Omental fat pad (tissue), 4 donors: ENCODE measurements around the gene SCYL2. TPM values are rescaled to one million over a fixed set of nuclear protein-coding genes. Genes with fewer than 3 reads are reported as not detected.

Experiments
- ATAC-seq: fragments of 150-250 bp; one replicate; pipeline ENCODE4 v1.9.1; 2016; ENCODE audit warnings: mild to moderate bottlenecking, moderate library complexity; ENCODE audit not compliant: low FRiP score
- DNase-seq: peaks from one replicate; pipeline ENCODE4 v3.0.0-alpha.2; 2019; ENCODE audit warnings: low spot score
- total RNA-seq, 4 donors: library from RNA; depleted of rRNA; stranded (reverse); fragments of >200 nt; gene quantifications; one replicate each; pipeline ENCODE4 v1.1.0, GENCODE V29; 2016
- TF ChIP-seq, protein P1 (sequence below), 3 donors: fragments of 450-650 bp; IDR thresholded peaks; one replicate each; pipeline ENCODE4 v1.5.1; 2016 to 2017; ENCODE audit warnings: antibody characterized with exemption in 3 of 3, mild to moderate bottlenecking in 3 of 3, moderate library complexity in 2 of 3

Gene SCYL2
- total RNA-seq, 4 donors from 2014 or later, result 30.1 to 42.6 (median 38.2) TPM

DNA sequence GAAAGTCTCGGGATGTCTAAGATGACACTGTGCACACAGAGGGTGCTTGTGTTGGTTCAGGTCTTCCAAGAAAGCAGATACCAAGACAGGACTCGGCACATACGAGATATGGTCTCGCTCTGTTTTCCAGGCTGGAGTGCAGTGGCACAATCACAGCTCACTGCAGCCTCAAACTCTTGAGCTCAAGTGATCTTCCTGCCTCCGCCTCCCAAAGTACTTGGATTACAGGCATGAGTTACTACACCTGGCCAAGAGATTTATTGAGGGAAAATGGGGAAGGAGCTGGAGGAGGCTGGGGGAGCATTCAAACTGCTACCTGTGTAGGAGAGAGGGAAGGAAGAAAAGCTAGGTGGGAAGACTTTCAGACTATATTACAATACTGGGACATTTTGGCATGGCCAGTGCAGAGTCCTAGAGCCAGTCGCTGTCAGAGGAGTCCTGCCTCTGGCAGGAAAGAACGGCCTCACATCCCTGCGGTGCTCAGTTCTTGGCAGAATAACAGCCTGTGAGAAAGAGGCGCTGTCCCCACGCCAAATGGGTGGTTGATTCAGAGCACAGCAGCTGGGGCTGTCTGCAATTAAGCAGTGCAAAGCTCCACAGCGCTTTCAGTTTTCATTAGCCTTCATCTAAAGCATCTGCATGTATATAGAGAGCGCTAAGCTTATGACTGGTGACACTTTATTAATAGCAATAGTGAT is 108.2 kb downstream of the SCYL2 start:
- DNase-seq (no peak), ATAC-seq (no peak)

DNA sequence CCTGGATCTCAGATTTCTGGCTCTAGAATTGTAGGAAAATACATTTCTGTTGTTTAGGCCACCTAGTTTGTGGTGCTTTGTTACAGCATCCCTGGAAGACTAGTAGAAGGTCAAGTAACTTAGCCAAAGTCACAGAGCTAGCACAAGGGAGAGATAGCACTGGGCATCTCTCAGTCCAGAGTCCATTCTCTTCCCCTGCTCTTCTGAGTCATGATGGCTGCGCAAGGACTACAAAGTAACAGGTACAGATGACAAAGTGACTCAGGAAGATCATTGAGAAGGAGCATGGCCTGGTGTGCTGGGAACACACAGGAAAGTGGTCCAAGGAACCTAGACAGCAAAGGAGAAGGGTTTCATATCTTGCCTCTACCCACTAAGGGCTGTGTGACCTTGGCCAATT is 109.2 kb downstream of the SCYL2 start:
- DNase-seq, result no peak
- no peak for ATAC-seq

More for the DNA sequence above, 108.2 kb downstream of the SCYL2 start:
- TF ChIP-seq, protein P1, sequence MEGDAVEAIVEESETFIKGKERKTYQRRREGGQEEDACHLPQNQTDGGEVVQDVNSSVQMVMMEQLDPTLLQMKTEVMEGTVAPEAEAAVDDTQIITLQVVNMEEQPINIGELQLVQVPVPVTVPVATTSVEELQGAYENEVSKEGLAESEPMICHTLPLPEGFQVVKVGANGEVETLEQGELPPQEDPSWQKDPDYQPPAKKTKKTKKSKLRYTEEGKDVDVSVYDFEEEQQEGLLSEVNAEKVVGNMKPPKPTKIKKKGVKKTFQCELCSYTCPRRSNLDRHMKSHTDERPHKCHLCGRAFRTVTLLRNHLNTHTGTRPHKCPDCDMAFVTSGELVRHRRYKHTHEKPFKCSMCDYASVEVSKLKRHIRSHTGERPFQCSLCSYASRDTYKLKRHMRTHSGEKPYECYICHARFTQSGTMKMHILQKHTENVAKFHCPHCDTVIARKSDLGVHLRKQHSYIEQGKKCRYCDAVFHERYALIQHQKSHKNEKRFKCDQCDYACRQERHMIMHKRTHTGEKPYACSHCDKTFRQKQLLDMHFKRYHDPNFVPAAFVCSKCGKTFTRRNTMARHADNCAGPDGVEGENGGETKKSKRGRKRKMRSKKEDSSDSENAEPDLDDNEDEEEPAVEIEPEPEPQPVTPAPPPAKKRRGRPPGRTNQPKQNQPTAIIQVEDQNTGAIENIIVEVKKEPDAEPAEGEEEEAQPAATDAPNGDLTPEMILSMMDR (IDR thresholded peaks at IDR 0.05), result no peak

DNA sequence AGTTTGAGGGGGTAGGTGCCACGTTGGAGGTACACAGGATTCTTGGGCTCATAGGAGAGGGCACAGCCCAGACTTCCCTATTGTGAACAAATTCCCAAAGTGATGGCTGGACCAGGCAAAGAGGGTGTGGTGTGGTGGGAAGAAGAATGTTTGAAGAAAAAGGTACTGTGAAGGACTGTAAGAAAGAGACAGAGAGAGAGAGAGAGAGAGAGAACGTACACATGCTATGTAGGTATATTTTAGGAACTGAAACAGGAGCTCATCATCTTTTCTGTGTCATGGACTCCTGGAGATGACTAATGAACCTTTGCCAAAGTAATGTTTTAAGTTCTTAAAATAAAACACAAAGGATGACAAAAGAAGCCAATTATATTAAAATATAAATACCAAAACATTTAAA is 114.4 kb downstream of the SCYL2 start:
- TF ChIP-seq, protein P1 (IDR thresholded peaks at IDR 0.05), result no peak

More for the DNA sequence above, 109.2 kb downstream of the SCYL2 start:
- TF ChIP-seq, protein P1 (IDR thresholded peaks at IDR 0.05), result no peak

DNA sequence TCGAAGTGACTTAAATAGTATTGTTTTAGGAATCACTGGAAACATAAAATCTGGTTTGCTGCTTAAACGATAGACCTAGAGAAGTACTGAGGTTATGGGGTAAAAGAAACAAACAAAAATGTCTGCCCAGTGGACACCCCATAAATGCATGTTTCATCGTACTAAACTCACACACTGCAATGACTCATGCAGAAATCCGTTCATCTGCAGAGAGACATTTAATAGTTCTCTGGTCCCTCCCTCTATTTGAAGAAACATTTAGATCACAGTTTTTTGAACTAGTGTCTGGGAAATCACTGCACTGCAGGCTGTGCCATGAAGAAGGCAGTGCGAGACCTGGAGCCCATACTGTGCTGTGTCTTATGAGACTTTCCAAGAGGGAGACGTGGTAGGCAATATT is 115.4 kb downstream of the SCYL2 start:
- DNase-seq, result no peak
- TF ChIP-seq, protein P1 (IDR thresholded peaks at IDR 0.05), result no peak
- no peak for ATAC-seq

More for the DNA sequence above, 114.4 kb downstream of the SCYL2 start:
- DNase-seq, result no peak
- ATAC-seq, result no peak

DNA sequence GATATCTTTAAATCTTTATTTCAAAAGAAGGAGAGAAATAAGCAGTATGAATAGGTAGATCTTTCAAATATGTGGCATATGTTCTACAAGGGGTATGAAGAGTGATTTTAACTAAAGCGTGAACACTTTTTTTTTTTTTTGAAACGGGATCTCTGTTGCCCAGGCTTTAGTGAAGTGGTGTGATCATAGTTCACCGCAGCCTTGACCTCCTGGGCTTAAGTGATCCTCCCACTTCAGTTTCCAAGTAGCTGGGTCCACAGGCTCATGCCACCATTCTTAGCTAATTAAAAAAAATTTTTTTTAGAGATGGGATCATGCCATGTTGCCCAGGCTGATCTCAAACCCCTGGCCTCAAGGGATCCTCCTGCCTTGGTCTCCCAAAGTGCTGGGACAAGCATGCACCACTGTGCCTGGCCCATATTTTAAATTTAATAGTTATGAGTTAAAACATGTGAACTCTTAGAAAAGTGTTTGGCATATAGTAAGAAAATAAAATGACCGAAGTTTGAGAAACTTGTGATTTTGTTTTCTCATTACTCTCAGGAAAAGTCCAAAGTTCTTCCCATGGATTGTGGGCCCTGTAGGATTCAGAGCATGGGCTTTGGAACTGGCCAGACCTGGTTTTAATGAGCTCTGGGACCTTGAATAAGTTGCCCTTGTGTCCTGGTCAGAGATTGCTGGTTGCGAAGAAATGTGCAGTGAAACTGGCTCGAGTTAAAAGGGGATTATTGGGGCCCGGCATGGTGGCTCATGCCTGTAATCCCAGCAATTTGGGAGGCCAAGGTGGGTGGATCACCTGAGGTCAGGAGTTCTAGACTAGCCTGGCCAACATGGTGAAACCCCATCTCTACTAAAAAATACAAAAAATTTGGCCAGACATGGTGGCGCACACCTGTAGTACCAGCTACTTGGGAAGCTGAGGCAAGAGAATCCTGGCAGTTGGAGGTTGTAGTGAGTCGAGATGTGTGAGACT is 116.9 kb downstream of the SCYL2 start:
- TF ChIP-seq, protein P1 (IDR thresholded peaks at IDR 0.05), result no peak
- no peak for DNase-seq
- no peak for ATAC-seq

DNA sequence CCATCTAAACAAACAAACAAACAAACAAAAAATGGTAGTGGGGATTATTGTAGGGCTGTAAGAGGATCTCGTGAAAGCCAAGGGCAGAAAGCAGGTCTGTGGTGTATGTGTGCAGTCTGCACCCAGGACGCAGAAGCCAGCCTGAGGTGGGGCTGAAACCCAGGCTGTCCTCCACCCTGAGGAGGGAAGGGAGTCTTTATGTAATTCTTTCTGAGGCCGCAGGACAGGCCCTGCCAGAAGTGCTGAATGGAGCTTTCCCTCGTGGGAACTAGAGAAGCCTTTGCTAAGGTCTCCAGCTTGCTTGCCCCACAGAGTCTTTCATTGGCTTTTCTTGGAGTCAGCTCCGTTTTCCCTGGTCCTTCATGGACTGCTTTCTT is 117.6 kb downstream of the SCYL2 start:
- ATAC-seq (no peak), DNase-seq (no peak)
- TF ChIP-seq, protein P1 (IDR thresholded peaks at IDR 0.05), result no peak
